Neural progenitor cell (in vitro differentiated cells): ENCODE measurements around the gene PIGL. TPM values are rescaled to one million over a fixed set of nuclear protein-coding genes. Genes with fewer than 3 reads are reported as not detected.
A peak's percentile ranks its signal among the peaks of the same experiment; 100 is the strongest.

Experiments
- DNase-seq: peaks from one replicate; pipeline ENCODE4 v3.0.0-alpha.2; 2016; ENCODE audit warnings: low spot score
- H2AFZ ChIP-seq: fragments of 200-600 bp; sonication (generic); replicated peaks from 2 replicates; pipeline ENCODE4 v1.6.1; 2016; ENCODE audit warnings: antibody characterized with exemption
- H3F3A ChIP-seq: fragments of 200-600 bp; sonication (generic); 2 replicates; pipeline ENCODE4 v1.6.1; 2016; ENCODE audit warnings: antibody characterized with exemption, low read depth
- H3K27ac ChIP-seq: fragments of 200-600 bp; sonication (generic); 2 replicates; pipeline ENCODE4 v1.5.1; 2016; ENCODE audit warnings: mild to moderate bottlenecking
- H3K27me3 ChIP-seq: fragments of 200-600 bp; sonication (generic); 2 replicates; pipeline ENCODE4 v1.6.1; 2016; ENCODE audit warnings: mild to moderate bottlenecking, moderate library complexity
- H3K36me3 ChIP-seq: fragments of 200-600 bp; sonication (generic); 2 replicates; pipeline ENCODE4 v1.5.1; 2016
- H3K4me1 ChIP-seq: fragments of 200-600 bp; sonication (generic); 2 replicates; pipeline ENCODE4 v1.6.1; 2016; ENCODE audit warnings: mixed run types
- H3K4me2 ChIP-seq: fragments of 200-600 bp; sonication (generic); 2 replicates; pipeline ENCODE4 v1.6.1; 2016
- H3K4me3 ChIP-seq: fragments of 200-600 bp; sonication (generic); 2 replicates; pipeline ENCODE4 v1.5.1; 2016
- H3K79me2 ChIP-seq: fragments of 200-600 bp; sonication (generic); 2 replicates; pipeline ENCODE4 v1.6.1; 2016; ENCODE audit warnings: low read depth
- H3K9ac ChIP-seq: fragments of 200-600 bp; sonication (generic); 2 replicates; pipeline ENCODE4 v1.6.1; 2016
- H3K9me3 ChIP-seq: fragments of 200-600 bp; sonication (generic); 2 replicates; pipeline ENCODE4 v1.5.1; 2016; ENCODE audit warnings: low read depth
- H4K20me1 ChIP-seq: fragments of 200-600 bp; sonication (generic); 2 replicates; pipeline ENCODE4 v1.6.1; 2016; ENCODE audit warnings: low read depth
- H3K27ac Mint-ChIP-seq: 3 replicates; pipeline ENCODE4 v1.8.0; 2021; ENCODE audit warnings: mixed read lengths
- H3K27me3 Mint-ChIP-seq: 2 replicates; pipeline ENCODE4 v1.8.0; 2022; ENCODE audit warnings: low read depth, mild to moderate bottlenecking, inconsistent platforms, moderate library complexity, mixed read lengths; ENCODE audit not compliant: insufficient read depth
- H3K36me3 Mint-ChIP-seq: 3 replicates; pipeline ENCODE4 v1.8.0; 2021; ENCODE audit warnings: mixed read lengths
- H3K4me1 Mint-ChIP-seq: 3 replicates; pipeline ENCODE4 v1.8.0; 2021; ENCODE audit warnings: mixed read lengths
- H3K4me3 Mint-ChIP-seq: 3 replicates; pipeline ENCODE4 v1.8.0; 2021; ENCODE audit warnings: mild to moderate bottlenecking, moderate library complexity, mixed read lengths
- H3K9me3 Mint-ChIP-seq: 3 replicates; pipeline ENCODE4 v1.8.0; 2020; ENCODE audit warnings: mixed read lengths
- EZH2 ChIP-seq: fragments of 200-600 bp; sonication (generic); IDR thresholded peaks from 2 replicates; pipeline ENCODE4 v1.6.1; 2017; ENCODE audit warnings: antibody characterized with exemption, mild to moderate bottlenecking, moderate library complexity
- EZH2phosphoT487 ChIP-seq: fragments of 200-600 bp; sonication (generic); IDR thresholded peaks from 2 replicates; pipeline ENCODE4 v1.6.1; 2017; ENCODE audit warnings: antibody characterized with exemption
- total RNA-seq: library from RNA; depleted of rRNA; stranded (reverse); fragments of >200 nt; gene quantifications from 2 replicates; pipeline ENCODE4 v1.2.3, GENCODE V29; 2015; ENCODE audit warnings: low replicate concordance
- TF ChIP-seq, protein P1 (sequence below): fragments of 200-600 bp; sonication (generic); IDR thresholded peaks from 2 replicates; pipeline ENCODE4 v1.5.1; 2017; ENCODE audit warnings: antibody characterized with exemption, mild to moderate bottlenecking

The PIGL gene
- total RNA-seq, 1 donor from 2014 or later, result 57.0 TPM

DNA sequence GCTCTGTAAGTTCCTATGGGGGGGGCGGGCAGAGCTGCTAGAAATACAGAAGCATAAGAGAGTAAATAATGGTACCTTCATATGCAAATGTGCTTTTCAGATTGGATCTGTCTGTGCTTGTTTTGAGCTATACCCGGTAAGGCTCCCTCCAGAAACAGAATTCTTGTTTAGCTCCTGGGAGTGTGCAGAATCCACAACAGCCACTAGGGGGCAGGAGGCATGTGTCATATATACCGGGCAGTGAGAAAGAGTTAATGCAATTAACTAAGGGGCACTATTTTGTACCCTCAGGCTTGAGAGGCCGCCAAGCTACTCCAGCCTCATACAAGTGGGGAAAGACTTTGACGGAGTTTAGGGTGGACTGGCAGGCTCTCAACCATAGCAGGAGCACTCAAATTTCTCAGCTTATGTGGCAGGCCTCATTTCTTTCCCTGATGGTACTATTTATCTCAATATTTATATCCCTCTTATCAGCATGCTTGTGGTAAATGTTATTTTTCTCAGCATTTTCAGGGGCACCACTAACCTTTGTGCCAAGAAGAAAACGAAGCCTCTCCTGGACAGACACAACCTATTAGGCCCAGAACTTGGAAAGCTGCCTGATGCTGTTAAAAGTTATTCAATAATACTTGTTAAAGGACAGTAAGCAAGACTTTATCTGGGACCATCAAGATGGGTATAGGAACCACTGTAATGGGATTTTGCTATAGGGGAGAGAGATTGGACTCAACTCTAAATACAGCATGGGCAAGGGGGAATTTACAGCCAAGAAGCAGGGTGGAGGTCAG, 146.9 kb downstream of the PIGL start:
- H3K4me1 ChIP-seq, result no peaks in the 10 kb centered on the region
- no peaks in the 10 kb centered on the region for H3K9me3 ChIP-seq
- no peaks in the 10 kb centered on the region for H3F3A ChIP-seq
- H2AFZ ChIP-seq, result peak overlapping the region; percentile 18
- H3K4me1 Mint-ChIP-seq, result peaks cover 5% of the 10 kb centered on the region
- no peak for TF ChIP-seq EZH2
- TF ChIP-seq, protein P1, sequence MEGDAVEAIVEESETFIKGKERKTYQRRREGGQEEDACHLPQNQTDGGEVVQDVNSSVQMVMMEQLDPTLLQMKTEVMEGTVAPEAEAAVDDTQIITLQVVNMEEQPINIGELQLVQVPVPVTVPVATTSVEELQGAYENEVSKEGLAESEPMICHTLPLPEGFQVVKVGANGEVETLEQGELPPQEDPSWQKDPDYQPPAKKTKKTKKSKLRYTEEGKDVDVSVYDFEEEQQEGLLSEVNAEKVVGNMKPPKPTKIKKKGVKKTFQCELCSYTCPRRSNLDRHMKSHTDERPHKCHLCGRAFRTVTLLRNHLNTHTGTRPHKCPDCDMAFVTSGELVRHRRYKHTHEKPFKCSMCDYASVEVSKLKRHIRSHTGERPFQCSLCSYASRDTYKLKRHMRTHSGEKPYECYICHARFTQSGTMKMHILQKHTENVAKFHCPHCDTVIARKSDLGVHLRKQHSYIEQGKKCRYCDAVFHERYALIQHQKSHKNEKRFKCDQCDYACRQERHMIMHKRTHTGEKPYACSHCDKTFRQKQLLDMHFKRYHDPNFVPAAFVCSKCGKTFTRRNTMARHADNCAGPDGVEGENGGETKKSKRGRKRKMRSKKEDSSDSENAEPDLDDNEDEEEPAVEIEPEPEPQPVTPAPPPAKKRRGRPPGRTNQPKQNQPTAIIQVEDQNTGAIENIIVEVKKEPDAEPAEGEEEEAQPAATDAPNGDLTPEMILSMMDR, result peak; percentile 98
- H3K4me3 Mint-ChIP-seq, result no peak overlapping the region
- peaks cover 2% of the 10 kb centered on the region for H3K27me3 Mint-ChIP-seq
- no peak overlapping the region for H3K4me2 ChIP-seq
- DNase-seq, result peak; percentile 88
- no peaks in the 10 kb centered on the region for H4K20me1 ChIP-seq
- H3K9ac ChIP-seq, result no peak overlapping the region
- H3K36me3 ChIP-seq, result no peaks in the 10 kb centered on the region
- H3K4me3 ChIP-seq, result no peak overlapping the region
- H3K27ac Mint-ChIP-seq, result no peak overlapping the region
- H3K36me3 Mint-ChIP-seq, result no peaks in the 10 kb centered on the region
- no peak overlapping the region for H3K27ac ChIP-seq
- no peaks in the 10 kb centered on the region for H3K79me2 ChIP-seq
- H3K27me3 ChIP-seq, result no peaks in the 10 kb centered on the region
- H3K9me3 Mint-ChIP-seq, result no peaks in the 10 kb centered on the region

DNA sequence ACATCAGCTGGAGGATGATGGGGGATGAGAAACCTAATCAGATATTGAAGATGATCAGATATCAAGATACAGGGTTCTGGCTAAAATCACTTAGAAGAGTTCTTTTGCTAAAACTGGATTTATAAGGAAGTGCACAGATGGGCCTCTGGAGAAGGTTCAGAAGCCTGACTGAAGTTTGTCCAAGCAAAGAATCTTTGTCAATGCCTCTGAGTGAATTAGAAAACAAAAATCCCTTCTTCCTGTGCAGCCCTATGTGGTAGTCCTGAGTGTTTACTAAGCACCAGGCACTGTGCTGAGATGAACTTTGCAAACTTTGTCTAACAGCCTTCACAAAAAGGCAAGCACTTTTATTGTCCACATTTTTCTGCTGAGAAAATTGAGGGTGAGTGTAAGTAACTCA, 147.6 kb downstream of the PIGL start:
- TF ChIP-seq EZH2 (no peak), EZH2phosphoT487 (no peak)
- TF ChIP-seq, protein P1, result no peak
- Histone ChIP-seq H3K36me3 (no peaks in the 10 kb centered on the region), H3F3A (no peaks in the 10 kb centered on the region), H3K4me3 (no peak overlapping the region), H3K4me1 (no peaks in the 10 kb centered on the region), H3K79me2 (no peaks in the 10 kb centered on the region), H3K9ac (no peak overlapping the region), H3K9me3 (no peaks in the 10 kb centered on the region), H3K27ac (no peak overlapping the region), H2AFZ (no peak overlapping the region), H3K27me3 (no peaks in the 10 kb centered on the region), H4K20me1 (no peaks in the 10 kb centered on the region), H3K4me2 (no peak overlapping the region)
- H3K4me1 Mint-ChIP-seq, result peaks cover 5% of the 10 kb centered on the region
- no peak overlapping the region for H3K27ac Mint-ChIP-seq
- H3K4me3 Mint-ChIP-seq, result no peak overlapping the region
- DNase-seq, result no peak
- no peaks in the 10 kb centered on the region for H3K9me3 Mint-ChIP-seq
- no peaks in the 10 kb centered on the region for H3K36me3 Mint-ChIP-seq
- peaks cover 2% of the 10 kb centered on the region for H3K27me3 Mint-ChIP-seq

DNA sequence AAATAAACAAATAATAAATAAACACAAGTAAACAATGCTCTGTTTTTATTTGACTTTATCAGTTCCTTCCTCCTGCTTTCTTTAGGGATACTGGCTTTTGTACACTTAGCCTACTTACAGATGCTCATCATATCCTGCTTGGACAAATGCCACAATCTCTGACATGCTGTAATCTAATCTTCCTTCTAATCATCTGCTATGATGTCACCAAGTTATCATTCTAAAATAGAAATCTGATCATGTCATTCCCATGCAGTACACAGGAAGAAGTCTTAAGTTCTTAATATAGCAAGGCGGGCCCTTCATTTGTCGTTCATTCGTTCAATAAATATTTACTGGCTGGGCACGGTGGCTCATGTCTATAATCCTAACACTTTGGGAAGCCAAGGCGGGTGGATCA, 154.7 kb downstream of the PIGL start:
- no peaks in the 10 kb centered on the region for H3K27me3 ChIP-seq
- H3K27ac ChIP-seq, result no peak overlapping the region
- no peak overlapping the region for H3K9ac ChIP-seq
- no peaks in the 10 kb centered on the region for H3F3A ChIP-seq
- TF ChIP-seq EZH2 (no peak), EZH2phosphoT487 (no peak)
- TF ChIP-seq, protein P1, result no peak
- H3K9me3 ChIP-seq, result no peaks in the 10 kb centered on the region
- no peaks in the 10 kb centered on the region for H4K20me1 ChIP-seq
- no peaks in the 10 kb centered on the region for H3K4me1 Mint-ChIP-seq
- H3K4me1 ChIP-seq, result no peaks in the 10 kb centered on the region
- no peaks in the 10 kb centered on the region for H3K36me3 Mint-ChIP-seq
- H3K36me3 ChIP-seq, result no peaks in the 10 kb centered on the region
- no peak overlapping the region for H3K27ac Mint-ChIP-seq
- no peaks in the 10 kb centered on the region for H3K79me2 ChIP-seq
- H3K4me2 ChIP-seq, result no peak overlapping the region
- no peak overlapping the region for H3K4me3 Mint-ChIP-seq
- no peak overlapping the region for H2AFZ ChIP-seq
- H3K27me3 Mint-ChIP-seq, result peaks cover 2% of the 10 kb centered on the region
- H3K4me3 ChIP-seq, result no peak overlapping the region
- H3K9me3 Mint-ChIP-seq, result no peaks in the 10 kb centered on the region
- no peak for DNase-seq
